Inflammatory macrophage treated with lipopolysaccharide for 4 hours (primary cell): ENCODE results near the gene PRR16.
"Not testable (repeated sequence)": the region's sequence is repeated elsewhere in the genome, so short reads cannot be mapped to it uniquely, and the experiment has no call there.

Experiments
- DNase-seq: peaks from one replicate; pipeline ENCODE4 v3.0.0-alpha.2; 2020

PRR16 gene

GRCh38 chr5:120463991-120464626 lies at the start of gene PRR16:
Gene PRR16 (plus strand): TSS chr5:120464300.
- DNase-seq, result peak; percentile 60

- DNase-seq, result no peak
These were observed 48.1 kb upstream of the PRR16 start for GRCh38 chr5:120415985-120416384.

- DNase-seq, result no peak
These were observed 45.0 kb upstream of the PRR16 start for GRCh38 chr5:120419127-120419526.

- DNase-seq, result not testable (repeated sequence)
These were observed 37.3 kb upstream of the PRR16 start for GRCh38 chr5:120426633-120427275.

- DNase-seq, result no peak
These were observed 33.5 kb upstream of the PRR16 start for GRCh38 chr5:120430572-120430971.

- no peak for DNase-seq
These were observed 31.2 kb upstream of the PRR16 start for GRCh38 chr5:120432861-120433260.

- no peak for DNase-seq
These were observed 29.0 kb upstream of the PRR16 start for GRCh38 chr5:120435129-120435528.

- peak; percentile 5 for DNase-seq
These were observed 27.1 kb upstream of the PRR16 start for GRCh38 chr5:120436996-120437395.

- DNase-seq, result no peak
These were observed 21.4 kb upstream of the PRR16 start for GRCh38 chr5:120442694-120443093.

GRCh38 chr5:120443607-120444006 lies 20.5 kb upstream of the PRR16 start:
- no peak for DNase-seq

- DNase-seq, result no peak
These were observed 18.0 kb upstream of the PRR16 start for GRCh38 chr5:120446068-120446492.

GRCh38 chr5:120446901-120447300 lies 17.2 kb upstream of the PRR16 start:
- no peak for DNase-seq

- no peak for DNase-seq
These were observed 16.3 kb upstream of the PRR16 start for GRCh38 chr5:120447706-120448239.

GRCh38 chr5:120449501-120449900 lies 14.6 kb upstream of the PRR16 start:
- peak; percentile 36 for DNase-seq

GRCh38 chr5:120450910-120451309 lies 13.2 kb upstream of the PRR16 start:
- DNase-seq, result no peak

- no peak for DNase-seq
These were observed 12.7 kb upstream of the PRR16 start for GRCh38 chr5:120451445-120451844.

GRCh38 chr5:120452471-120452870 lies 11.6 kb upstream of the PRR16 start:
- no peak for DNase-seq

GRCh38 chr5:120454094-120454798 lies 9.9 kb upstream of the PRR16 start:
- DNase-seq, result no peak

GRCh38 chr5:120456006-120456405 lies 8.1 kb upstream of the PRR16 start:
- DNase-seq, result no peak

- DNase-seq, result peak; percentile 67
These were observed 6.1 kb upstream of the PRR16 start for GRCh38 chr5:120457839-120458507.

GRCh38 chr5:120458508-120458847 lies 5.6 kb upstream of the PRR16 start:
- DNase-seq, result not testable (repeated sequence)

- no peak for DNase-seq
These were observed 2.8 kb upstream of the PRR16 start for GRCh38 chr5:120461251-120461650.

- peak; percentile 82 for DNase-seq
These were observed 957 bp upstream of the PRR16 start for GRCh38 chr5:120463006-120463680.
